Endodermal cell (in vitro differentiated cells): ENCODE data around the gene CDC42. TPM values are rescaled to one million over a fixed set of nuclear protein-coding genes. Genes with fewer than 3 reads are reported as not detected.

Experiments used
- DNase-seq: peaks from one replicate; pipeline ENCODE4 v3.0.0-alpha.2; 2017
- H3K27ac ChIP-seq: 2 replicates; pipeline ENCODE4 v1.5.1; 2013; ENCODE audit warnings: mild to moderate bottlenecking, low read depth, low read length, moderate library complexity
- H3K27me3 ChIP-seq: 2 replicates; pipeline ENCODE4 v1.6.1; 2013; ENCODE audit warnings: mild to moderate bottlenecking, low read length, moderate library complexity; ENCODE audit not compliant: insufficient read depth, control insufficient read depth, poor library complexity, severe bottlenecking
- H3K36me3 ChIP-seq: 2 replicates; pipeline ENCODE4 v1.7.0; 2013; ENCODE audit warnings: mild to moderate bottlenecking, low read length, moderate library complexity; ENCODE audit not compliant: control insufficient read depth, insufficient read depth
- H3K4me1 ChIP-seq: one replicate; pipeline ENCODE4 v1.7.0; 2013; ENCODE audit warnings: low read length; ENCODE audit not compliant: control insufficient read depth, insufficient read depth
- H3K4me3 ChIP-seq: 2 replicates; pipeline ENCODE4 v1.5.1; 2013; ENCODE audit warnings: mild to moderate bottlenecking, low read length, moderate library complexity
- H3K9ac ChIP-seq: 2 replicates; pipeline ENCODE4 v1.6.1; 2013; ENCODE audit warnings: mild to moderate bottlenecking, low read length, moderate library complexity; ENCODE audit not compliant: poor library complexity, severe bottlenecking; ENCODE audit errors: extremely low read depth
- H3K9me3 ChIP-seq: 2 replicates; pipeline ENCODE4 v1.6.1; 2013; ENCODE audit warnings: mild to moderate bottlenecking, low read length, moderate library complexity; ENCODE audit not compliant: control insufficient read depth
- H3K27ac Mint-ChIP-seq: 2 replicates; pipeline ENCODE4 v1.8.0; 2020; ENCODE audit warnings: mixed read lengths
- H3K27me3 Mint-ChIP-seq: 2 replicates; pipeline ENCODE4 v1.8.0; 2021; ENCODE audit warnings: mild to moderate bottlenecking, mixed read lengths; ENCODE audit not compliant: insufficient read depth
- H3K36me3 Mint-ChIP-seq: 2 replicates; pipeline ENCODE4 v1.8.0; 2020; ENCODE audit warnings: low read depth, mixed read lengths
- H3K4me1 Mint-ChIP-seq: 2 replicates; pipeline ENCODE4 v1.8.0; 2020; ENCODE audit warnings: mixed read lengths
- H3K4me3 Mint-ChIP-seq: 2 replicates; pipeline ENCODE4 v1.8.0; 2020; ENCODE audit warnings: mild to moderate bottlenecking, moderate library complexity, mixed read lengths
- H3K9me3 Mint-ChIP-seq: 2 replicates; pipeline ENCODE4 v1.8.0; 2020; ENCODE audit warnings: mild to moderate bottlenecking, mixed read lengths
- CTCF ChIP-seq: fragments of 200-600 bp; sonication (generic); conservative IDR thresholded peaks from 2 replicates; pipeline ENCODE4 v1.5.0; 2021; ENCODE audit warnings: antibody characterized with exemption, mild to moderate bottlenecking
- WGBS, 2 experiments: methylation state at CpG; one replicate each; pipeline versions ENCODE4 v1.1.5 to v1.1.7; 2013; ENCODE audit warnings: missing lambda C conversion rate in 2 of 2, mixed read lengths in 1 of 2; ENCODE audit not compliant: insufficient coverage in 1 of 2, insufficient read length in 1 of 2; 5-methylcytosine and 5-hydroxymethylcytosine counted together
- total RNA-seq, 2 donors: library from RNA; stranded (reverse); fragmentation: NEBNext Ultra II Directional in 1 of 2; extraction: Animal tissue kit (Norgen Biotek cat#: 25700) in 1 of 2; gene quantifications; 2 replicates in 1 of 2; 3 replicates in 1 of 2; pipeline ENCODE4 v1.2.1, GENCODE V29; 2021

CDC42 gene
- total RNA-seq, 2 donors from 2014 or later = 274 to 283 TPM

GRCh38 chr1:22025368-22026155, 26.9 kb upstream of the CDC42 start:
- Histone ChIP-seq H3K36me3 (peaks cover 3% of the 10 kb centered on the region), H3K27me3 (no peaks in the 10 kb centered on the region), H3K9me3 (no peaks in the 10 kb centered on the region), H3K27ac (peak overlapping the region; percentile 90), H3K9ac (peak overlapping the region; percentile 98), H3K4me1 (peaks cover 4% of the 10 kb centered on the region), H3K4me3 (peak overlapping the region; percentile 98)
- no peak for TF ChIP-seq CTCF
- Mint-ChIP-seq H3K4me1 (peaks cover 26% of the 10 kb centered on the region), H3K4me3 (peak overlapping the region; percentile 87), H3K27me3 (no peaks in the 10 kb centered on the region), H3K36me3 (peaks cover 2% of the 10 kb centered on the region), H3K9me3 (no peaks in the 10 kb centered on the region), H3K27ac (peak overlapping the region; percentile 89)
- DNase-seq = peak; percentile 94
- 0% methylated on average over 16 to 42 of the region's 42 CpGs for WGBS, 2 experiments

GRCh38 chr1:22026924-22027289, 25.6 kb upstream of the CDC42 start:
- no peaks in the 10 kb centered on the region for H3K27me3 ChIP-seq
- Mint-ChIP-seq H3K36me3 (peaks cover 2% of the 10 kb centered on the region), H3K27me3 (no peaks in the 10 kb centered on the region), H3K27ac (peak overlapping the region; percentile 89), H3K4me1 (peaks cover 34% of the 10 kb centered on the region), H3K9me3 (no peaks in the 10 kb centered on the region), H3K4me3 (peak overlapping the region; percentile 87)
- no peak for TF ChIP-seq CTCF
- no peak overlapping the region for H3K27ac ChIP-seq
- WGBS, 2 experiments = 92 to 94% methylated on average over 3 of the region's 3 CpGs
- peaks cover 4% of the 10 kb centered on the region for H3K4me1 ChIP-seq
- no peak for DNase-seq
- H3K4me3 ChIP-seq = peak overlapping the region; percentile 98
- H3K9me3 ChIP-seq = no peaks in the 10 kb centered on the region
- peaks cover 10% of the 10 kb centered on the region for H3K36me3 ChIP-seq
- H3K9ac ChIP-seq = no peak overlapping the region

GRCh38 chr1:22030057-22030456, 22.5 kb upstream of the CDC42 start:
- no peak overlapping the region for H3K27ac Mint-ChIP-seq
- Histone ChIP-seq H3K27ac (no peak overlapping the region), H3K27me3 (no peaks in the 10 kb centered on the region), H3K36me3 (peaks cover 10% of the 10 kb centered on the region), H3K4me3 (no peak overlapping the region), H3K9ac (no peak overlapping the region), H3K9me3 (no peaks in the 10 kb centered on the region), H3K4me1 (no peaks in the 10 kb centered on the region)
- no peak for TF ChIP-seq CTCF
- H3K4me3 Mint-ChIP-seq = no peak overlapping the region
- 84 to 92% methylated on average over 2 to 4 of the region's 4 CpGs for WGBS, 2 experiments
- peaks cover 23% of the 10 kb centered on the region for H3K4me1 Mint-ChIP-seq
- DNase-seq = no peak
- H3K27me3 Mint-ChIP-seq = no peaks in the 10 kb centered on the region
- peaks cover 4% of the 10 kb centered on the region for H3K36me3 Mint-ChIP-seq
- no peaks in the 10 kb centered on the region for H3K9me3 Mint-ChIP-seq
